Measurements from ENCODE around the gene UBASH3A.

GRCh38 chr21:42440187-42440792 lies 36.6 kb downstream of the UBASH3A start:
- TF ChIP-seq YY1 (IDR thresholded peaks at IDR 0.05; ENCODE audit: insufficient read depth, insufficient read length) (no peak), ZNF274 (IDR thresholded peaks at IDR 0.05; ENCODE audit: low read depth, low read length) (no peak), SUZ12 (IDR thresholded peaks at IDR 0.05; ENCODE audit: extremely low read depth, insufficient read depth, insufficient read length) (no peak)
